OCI-LY7 (cell line): ENCODE results near the gene DEGS1. TPM values are rescaled to one million over a fixed set of nuclear protein-coding genes. Genes with fewer than 3 reads are reported as not detected.

Experiments used
- BruUV-seq: library from RNA; stranded (reverse); fragments of 400-500 nt; replicated peaks from 2 replicates; lab custom pipeline; 2021; lab: Mats Ljungman, UMichigan
- CTCF ChIA-PET: fragments of 300-600 bp; sonication (Branson Sonifier 250); formaldehyde crosslinking; loops from one replicate; lab custom pipeline; 2022; ENCODE audit warnings: antibody characterized with exemption; ENCODE audit not compliant: unreplicated experiment; lab: Charles Lee
- POLR2A ChIA-PET: fragments of 300-600 bp; sonication (Branson Sonifier 250); formaldehyde crosslinking; loops from one replicate; lab custom pipeline; 2022; ENCODE audit warnings: antibody characterized with exemption; lab: Charles Lee
- DNase-seq: peaks from one replicate; pipeline ENCODE4 v3.0.0-alpha.2; 2015; ENCODE audit warnings: low spot score
- H2AFZ ChIP-seq: fragments of 200-600 bp; sonication (generic), shearing (Covaris generic); 2 replicates; pipeline ENCODE4 v1.6.1; 2014; ENCODE audit warnings: mild to moderate bottlenecking, antibody characterized with exemption, low read length, moderate library complexity
- H3K27ac ChIP-seq: fragments of 200-600 bp; sonication (generic); 2 replicates; pipeline ENCODE4 v1.5.1; 2014; ENCODE audit warnings: mixed run types, low read depth, mild to moderate bottlenecking, moderate library complexity, low read length, inconsistent platforms; ENCODE audit not compliant: poor library complexity, severe bottlenecking
- H3K36me3 ChIP-seq: fragments of 200-600 bp; sonication (generic); 2 replicates; pipeline ENCODE4 v1.6.1; 2014; ENCODE audit warnings: mild to moderate bottlenecking, antibody characterized with exemption, low read length, moderate library complexity, mixed read lengths; ENCODE audit not compliant: insufficient read depth
- H3K4me1 ChIP-seq: fragments of 200-600 bp; sonication (generic); 2 replicates; pipeline ENCODE4 v1.5.1; 2014; ENCODE audit warnings: mild to moderate bottlenecking, low read length; ENCODE audit not compliant: insufficient read depth, poor library complexity, severe bottlenecking
- H3K4me2 ChIP-seq: fragments of 200-600 bp; sonication (generic); 2 replicates; pipeline ENCODE4 v1.6.1; 2014; ENCODE audit warnings: mild to moderate bottlenecking, low read length
- H3K4me3 ChIP-seq: fragments of 200-600 bp; sonication (generic); 2 replicates; pipeline ENCODE4 v1.5.1; 2014; ENCODE audit warnings: mild to moderate bottlenecking, low read depth, low read length; ENCODE audit not compliant: poor library complexity, severe bottlenecking
- H3K79me2 ChIP-seq: fragments of 200-600 bp; sonication (generic); 2 replicates; pipeline ENCODE4 v1.6.1; 2016; ENCODE audit warnings: low read depth, mild to moderate bottlenecking, low read length, moderate library complexity, mixed read lengths; ENCODE audit not compliant: insufficient read depth
- H3K9me2 ChIP-seq: fragments of 200-600 bp; sonication (generic); 2 replicates; pipeline ENCODE4 v1.6.1; 2016; ENCODE audit warnings: mild to moderate bottlenecking, low read length, mixed read lengths; ENCODE audit not compliant: insufficient read depth
- H3K9me3 ChIP-seq: fragments of 200-600 bp; sonication (generic); 2 replicates; pipeline ENCODE4 v1.6.1; 2014; ENCODE audit warnings: mild to moderate bottlenecking, mixed run types, low read length, mixed read lengths
- H4K20me1 ChIP-seq: fragments of 200-600 bp; sonication (generic); 2 replicates; pipeline ENCODE4 v1.6.1; 2014; ENCODE audit warnings: mild to moderate bottlenecking, antibody characterized with exemption, low read length, moderate library complexity, mixed read lengths; ENCODE audit not compliant: insufficient read depth
- EZH2phosphoT487 ChIP-seq: fragments of 200-600 bp; sonication (generic); IDR thresholded peaks from 2 replicates; pipeline ENCODE4 v1.6.1; 2018; ENCODE audit warnings: low read depth, borderline replicate concordance, mild to moderate bottlenecking, mixed run types, antibody characterized with exemption, low read length, moderate library complexity, mixed read lengths
- intact Hi-C: fragments of 100-400 bp; cut with micrococcal nuclease; formaldehyde crosslinking; loops from one replicate; pipeline ENCODE4 v1.10.0; 2022; ENCODE audit not compliant: unreplicated experiment
- total RNA-seq, 2 experiments: library from RNA; depleted of rRNA in 1 of 2; stranded (reverse); fragments of >200 nt in 1 of 2; shearing (Covaris generic) in 1 of 2; gene quantifications; 2 replicates each; pipeline ENCODE4 v1.2.3, GENCODE V29; 2014 to 2022
- TF ChIP-seq, protein P1 (sequence below): fragments of 200-600 bp; sonication (generic); conservative IDR thresholded peaks from 2 replicates; pipeline ENCODE4 v1.5.1; 2014; ENCODE audit warnings: mild to moderate bottlenecking, antibody characterized with exemption, low read length, moderate library complexity, mixed read lengths

Gene DEGS1
- total RNA-seq, 2 experiments from 2014 or later, result 34.8 to 53.2 TPM

GRCh38 chr1:224149709-224150108 lies 33.3 kb upstream of the DEGS1 start:
- Histone ChIP-seq H3K36me3 (peaks cover 29% of the 10 kb centered on the region), H3K79me2 (no peaks in the 10 kb centered on the region), H3K4me2 (no peak overlapping the region), H3K9me3 (no peaks in the 10 kb centered on the region), H3K9me2 (no peaks in the 10 kb centered on the region), H4K20me1 (no peaks in the 10 kb centered on the region), H3K4me1 (no peaks in the 10 kb centered on the region), H2AFZ (no peak overlapping the region), H3K27ac (no peak overlapping the region), H3K4me3 (no peak overlapping the region)
- POLR2A ChIA-PET, result interaction anchor here (0.8 kb wide), 1 partner anchor 215 kb away, joined by 3 read pairs; no protein-coding TSS in a partner anchor
- no peak for DNase-seq
- BruUV-seq, result no TSS peak
- CTCF ChIA-PET, result no interaction called here
- TF ChIP-seq, protein P1, sequence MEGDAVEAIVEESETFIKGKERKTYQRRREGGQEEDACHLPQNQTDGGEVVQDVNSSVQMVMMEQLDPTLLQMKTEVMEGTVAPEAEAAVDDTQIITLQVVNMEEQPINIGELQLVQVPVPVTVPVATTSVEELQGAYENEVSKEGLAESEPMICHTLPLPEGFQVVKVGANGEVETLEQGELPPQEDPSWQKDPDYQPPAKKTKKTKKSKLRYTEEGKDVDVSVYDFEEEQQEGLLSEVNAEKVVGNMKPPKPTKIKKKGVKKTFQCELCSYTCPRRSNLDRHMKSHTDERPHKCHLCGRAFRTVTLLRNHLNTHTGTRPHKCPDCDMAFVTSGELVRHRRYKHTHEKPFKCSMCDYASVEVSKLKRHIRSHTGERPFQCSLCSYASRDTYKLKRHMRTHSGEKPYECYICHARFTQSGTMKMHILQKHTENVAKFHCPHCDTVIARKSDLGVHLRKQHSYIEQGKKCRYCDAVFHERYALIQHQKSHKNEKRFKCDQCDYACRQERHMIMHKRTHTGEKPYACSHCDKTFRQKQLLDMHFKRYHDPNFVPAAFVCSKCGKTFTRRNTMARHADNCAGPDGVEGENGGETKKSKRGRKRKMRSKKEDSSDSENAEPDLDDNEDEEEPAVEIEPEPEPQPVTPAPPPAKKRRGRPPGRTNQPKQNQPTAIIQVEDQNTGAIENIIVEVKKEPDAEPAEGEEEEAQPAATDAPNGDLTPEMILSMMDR, result no peak
- no peak for TF ChIP-seq EZH2phosphoT487
- intact Hi-C loops, result no loop called here

DNA sequence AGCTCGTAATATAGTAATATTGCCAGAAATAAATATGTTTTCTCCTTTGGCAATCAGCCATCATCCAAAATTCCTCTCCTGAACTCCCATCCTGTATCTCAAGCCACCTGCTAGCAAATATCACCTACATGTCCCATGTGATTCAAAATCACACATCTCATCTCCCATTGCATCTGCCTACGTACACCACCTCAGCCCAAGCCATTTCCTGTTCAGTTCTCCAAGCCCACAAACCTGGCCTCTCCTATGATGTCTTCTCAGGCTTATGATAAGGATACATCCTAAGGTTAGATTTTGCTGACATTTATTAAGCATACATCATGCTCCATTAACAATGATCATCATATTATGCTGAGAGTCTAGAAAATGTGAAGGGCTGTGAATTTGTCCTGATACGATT lies 31.9 kb upstream of the DEGS1 start:
- Histone ChIP-seq H3K9me2 (no peaks in the 10 kb centered on the region), H3K4me3 (no peak overlapping the region), H3K27ac (no peak overlapping the region), H2AFZ (no peak overlapping the region), H3K36me3 (peaks cover 36% of the 10 kb centered on the region), H3K79me2 (no peaks in the 10 kb centered on the region), H3K9me3 (no peaks in the 10 kb centered on the region), H4K20me1 (no peaks in the 10 kb centered on the region), H3K4me2 (no peak overlapping the region), H3K4me1 (no peaks in the 10 kb centered on the region)
- ChIA-PET POLR2A (interaction anchor here (0.6 to 0.9 kb wide), 2 partner anchors 8 to 9 kb away, joined by 3 read pairs; no protein-coding TSS in a partner anchor), CTCF (no interaction called here)
- TF ChIP-seq, protein P1, result no peak
- TF ChIP-seq EZH2phosphoT487, result no peak
- no TSS peak for BruUV-seq
- intact Hi-C loops, result no loop called here
- DNase-seq, result no peak

DNA sequence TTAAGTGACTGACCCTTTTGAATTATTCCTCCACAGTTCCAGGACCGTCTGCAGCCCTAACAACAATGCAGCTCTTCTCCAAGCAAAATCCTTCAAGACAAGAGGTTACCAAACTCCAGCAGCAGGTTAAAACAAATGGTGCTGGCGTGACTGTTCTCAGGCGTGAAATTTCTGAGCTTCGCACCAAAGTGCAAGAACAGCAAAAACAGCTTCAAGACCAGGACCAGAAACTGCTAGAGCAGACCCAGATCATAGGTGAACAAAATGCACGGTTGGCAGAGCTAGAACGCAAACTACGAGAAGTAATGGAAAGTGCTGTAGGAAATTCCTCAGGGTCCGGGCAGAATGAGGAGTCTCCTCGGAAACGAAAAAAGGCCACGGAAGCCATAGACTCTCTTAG lies 25.7 kb upstream of the DEGS1 start:
- H3K4me2 ChIP-seq, result no peak overlapping the region
- H3K36me3 ChIP-seq, result peaks cover 78% of the 10 kb centered on the region
- DNase-seq, result no peak
- H3K4me3 ChIP-seq, result no peak overlapping the region
- no peak overlapping the region for H3K27ac ChIP-seq
- intact Hi-C loops, result no loop called here
- no peaks in the 10 kb centered on the region for H3K9me3 ChIP-seq
- POLR2A ChIA-PET, result interaction anchor here (0.6 kb wide), 1 partner anchor 163 kb away, joined by 3 read pairs; no protein-coding TSS in a partner anchor
- CTCF ChIA-PET, result no interaction called here
- H3K9me2 ChIP-seq, result no peaks in the 10 kb centered on the region
- H2AFZ ChIP-seq, result no peak overlapping the region
- no peaks in the 10 kb centered on the region for H3K79me2 ChIP-seq
- no peaks in the 10 kb centered on the region for H3K4me1 ChIP-seq
- no TSS peak for BruUV-seq
- TF ChIP-seq, protein P1, result no peak
- no peak for TF ChIP-seq EZH2phosphoT487
- H4K20me1 ChIP-seq, result no peaks in the 10 kb centered on the region
